VCaP (cell line): ENCODE results near the gene TEP1.

Experiments
- H3K27ac ChIP-seq: fragments of 450-650 bp; 2 replicates; pipeline ENCODE4 v1.5.1; 2017
- TF ChIP-seq, protein P1 (sequence below): fragments of 450-650 bp; conservative IDR thresholded peaks from 2 replicates; pipeline ENCODE4 v1.5.1; 2017; ENCODE audit warnings: mild to moderate bottlenecking, moderate library complexity

Gene TEP1

DNA sequence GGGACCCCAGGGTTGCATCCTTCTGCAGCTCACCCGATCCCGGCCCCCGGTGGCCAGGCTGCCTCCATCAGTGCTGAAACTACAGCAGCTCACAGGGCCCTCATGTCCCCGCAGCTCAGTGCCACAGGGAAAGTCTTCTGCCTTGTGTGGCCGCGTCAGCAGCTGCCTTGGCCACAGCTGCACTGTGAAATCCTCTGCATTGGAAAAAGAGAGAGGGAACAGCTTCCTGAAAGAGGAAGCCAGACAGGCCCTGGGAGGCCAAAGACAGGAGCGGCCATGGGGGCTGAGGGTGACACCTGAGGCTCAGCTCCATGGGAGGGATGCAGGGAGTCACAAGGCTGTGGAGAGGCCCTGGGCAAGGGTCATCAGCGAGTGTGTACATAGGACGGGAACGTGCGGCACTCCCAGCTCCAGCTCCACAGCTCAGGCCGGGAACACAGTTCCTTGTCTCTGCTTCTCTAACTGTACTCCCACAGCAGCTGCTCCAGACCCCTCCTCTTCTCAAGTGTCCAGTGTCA is 37.2 kb downstream of the TEP1 start:
- H3K27ac ChIP-seq, result no peak overlapping the region
- TF ChIP-seq, protein P1, sequence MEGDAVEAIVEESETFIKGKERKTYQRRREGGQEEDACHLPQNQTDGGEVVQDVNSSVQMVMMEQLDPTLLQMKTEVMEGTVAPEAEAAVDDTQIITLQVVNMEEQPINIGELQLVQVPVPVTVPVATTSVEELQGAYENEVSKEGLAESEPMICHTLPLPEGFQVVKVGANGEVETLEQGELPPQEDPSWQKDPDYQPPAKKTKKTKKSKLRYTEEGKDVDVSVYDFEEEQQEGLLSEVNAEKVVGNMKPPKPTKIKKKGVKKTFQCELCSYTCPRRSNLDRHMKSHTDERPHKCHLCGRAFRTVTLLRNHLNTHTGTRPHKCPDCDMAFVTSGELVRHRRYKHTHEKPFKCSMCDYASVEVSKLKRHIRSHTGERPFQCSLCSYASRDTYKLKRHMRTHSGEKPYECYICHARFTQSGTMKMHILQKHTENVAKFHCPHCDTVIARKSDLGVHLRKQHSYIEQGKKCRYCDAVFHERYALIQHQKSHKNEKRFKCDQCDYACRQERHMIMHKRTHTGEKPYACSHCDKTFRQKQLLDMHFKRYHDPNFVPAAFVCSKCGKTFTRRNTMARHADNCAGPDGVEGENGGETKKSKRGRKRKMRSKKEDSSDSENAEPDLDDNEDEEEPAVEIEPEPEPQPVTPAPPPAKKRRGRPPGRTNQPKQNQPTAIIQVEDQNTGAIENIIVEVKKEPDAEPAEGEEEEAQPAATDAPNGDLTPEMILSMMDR, result no peak

- no peak overlapping the region for H3K27ac ChIP-seq
- TF ChIP-seq, protein P1, result no peak
Measured at GRCh38 chr14:20375471-20375870, 37.8 kb downstream of the TEP1 start.

DNA sequence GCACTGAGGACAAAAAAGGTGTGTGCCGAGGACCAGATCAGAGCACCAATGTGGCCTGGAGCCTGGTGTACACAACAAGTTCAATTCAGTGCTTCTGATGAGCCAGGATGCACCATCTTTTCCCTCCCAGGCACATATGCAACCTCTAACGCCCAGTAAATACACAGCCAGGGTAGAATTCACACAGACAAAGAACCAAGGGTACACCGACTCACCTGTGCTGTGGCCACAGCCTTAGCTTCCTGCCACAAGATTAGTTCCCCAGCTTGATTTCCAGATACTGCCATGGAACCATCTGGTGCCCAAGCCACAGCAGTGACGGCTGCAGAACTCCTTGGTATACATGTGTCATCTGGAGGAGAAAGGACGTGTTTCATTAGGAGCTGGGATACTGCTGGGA is 40.5 kb downstream of the TEP1 start:
- no peak overlapping the region for H3K27ac ChIP-seq
- TF ChIP-seq, protein P1, result no peak

DNA sequence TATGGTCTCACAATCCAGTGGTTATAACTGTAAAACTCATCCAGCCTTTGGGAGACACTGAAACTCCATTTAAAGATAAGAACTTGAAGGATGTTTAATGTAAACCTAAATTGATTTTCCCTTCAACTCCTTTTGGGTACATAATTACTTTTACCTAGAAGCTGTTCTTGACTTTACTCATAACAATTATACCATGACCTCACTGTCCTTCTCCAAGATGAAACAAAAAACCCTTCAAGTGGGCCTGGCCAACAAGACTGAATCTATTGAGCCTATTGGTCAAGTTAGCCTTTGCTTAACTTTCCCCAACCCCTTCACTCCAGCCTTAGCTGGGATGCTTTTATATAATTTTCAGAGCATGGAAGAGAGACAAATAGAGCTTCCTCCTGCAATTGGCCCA is 47.4 kb downstream of the TEP1 start:
- TF ChIP-seq, protein P1, result no peak

GRCh38 chr14:20358474-20358873 is 54.8 kb downstream of the TEP1 start:
- H3K27ac ChIP-seq, result peak overlapping the region; percentile 50

More for the DNA sequence above, 47.4 kb downstream of the TEP1 start:
- no peak overlapping the region for H3K27ac ChIP-seq

- TF ChIP-seq, protein P1, result no peak
- H3K27ac ChIP-seq, result no peak overlapping the region
Measured at GRCh38 chr14:20356422-20356821, 56.9 kb downstream of the TEP1 start.

- no peak overlapping the region for H3K27ac ChIP-seq
- TF ChIP-seq, protein P1, result no peak; the same call in 1 of the 2 replicates
Measured at GRCh38 chr14:20350860-20351259, 62.4 kb downstream of the TEP1 start.

DNA sequence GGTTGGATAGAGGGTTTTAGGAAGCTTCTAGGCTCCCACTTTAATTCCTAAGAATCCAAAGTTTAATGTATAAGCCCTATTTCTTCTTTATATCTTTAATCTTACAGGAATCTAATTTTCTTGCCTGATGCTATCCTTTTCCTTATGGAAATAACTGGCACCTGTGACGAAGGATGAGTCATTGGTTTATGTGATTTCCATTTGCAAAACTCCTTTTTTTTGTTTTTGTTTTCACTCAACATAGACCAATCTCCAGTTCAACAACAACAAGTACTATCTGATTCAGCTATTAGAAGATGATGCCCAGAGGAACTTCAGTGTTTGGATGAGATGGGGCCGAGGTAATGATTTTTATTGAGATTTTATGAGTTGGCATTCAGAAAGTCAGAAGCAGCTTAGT is 63.0 kb downstream of the TEP1 start:
- TF ChIP-seq, protein P1, result no peak

More for the DNA sequence above, 63.0 kb downstream of the TEP1 start:
- H3K27ac ChIP-seq, result no peak overlapping the region
